ENCODE data around the gene DEK.
"Not testable (repeated sequence)": the region's sequence is repeated elsewhere in the genome, so short reads cannot be mapped to it uniquely, and the experiment has no call there.

The DEK gene, protein sequence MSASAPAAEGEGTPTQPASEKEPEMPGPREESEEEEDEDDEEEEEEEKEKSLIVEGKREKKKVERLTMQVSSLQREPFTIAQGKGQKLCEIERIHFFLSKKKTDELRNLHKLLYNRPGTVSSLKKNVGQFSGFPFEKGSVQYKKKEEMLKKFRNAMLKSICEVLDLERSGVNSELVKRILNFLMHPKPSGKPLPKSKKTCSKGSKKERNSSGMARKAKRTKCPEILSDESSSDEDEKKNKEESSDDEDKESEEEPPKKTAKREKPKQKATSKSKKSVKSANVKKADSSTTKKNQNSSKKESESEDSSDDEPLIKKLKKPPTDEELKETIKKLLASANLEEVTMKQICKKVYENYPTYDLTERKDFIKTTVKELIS

GRCh38 chr6:18264219-18264922, at the start of gene DEK:
TSS of gene DEK (minus strand) at chr6:18264530. CDS start at chr6:18263987, 543 bp downstream.
- DNase-seq, result peak; percentile 89

- no peak for DNase-seq
Observed at GRCh38 chr6:18312368-18312767, 48.0 kb upstream of the DEK start.

DNA sequence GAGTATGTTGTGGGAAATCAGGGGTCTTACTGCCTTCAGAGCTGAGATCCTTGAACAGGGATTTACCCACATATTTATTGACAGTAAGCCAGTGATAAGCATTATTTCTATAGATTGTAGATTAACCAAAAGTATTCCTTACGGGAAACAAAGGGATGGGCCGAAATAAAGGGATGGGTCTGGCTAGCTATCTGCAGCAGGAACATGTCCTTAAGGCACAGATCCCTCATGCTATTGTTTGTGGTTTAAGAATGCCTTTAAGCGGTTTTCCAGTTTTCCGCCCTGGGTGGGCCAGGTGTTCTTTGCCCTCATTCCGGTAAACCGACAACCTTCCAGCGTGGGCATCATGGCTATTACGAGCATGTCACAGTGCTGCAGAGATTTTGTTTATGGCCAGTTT, 45.7 kb upstream of the DEK start:
- not testable (repeated sequence) for DNase-seq

- DNase-seq, result no peak
Observed at GRCh38 chr6:18309046-18309445, 44.7 kb upstream of the DEK start.

DNA sequence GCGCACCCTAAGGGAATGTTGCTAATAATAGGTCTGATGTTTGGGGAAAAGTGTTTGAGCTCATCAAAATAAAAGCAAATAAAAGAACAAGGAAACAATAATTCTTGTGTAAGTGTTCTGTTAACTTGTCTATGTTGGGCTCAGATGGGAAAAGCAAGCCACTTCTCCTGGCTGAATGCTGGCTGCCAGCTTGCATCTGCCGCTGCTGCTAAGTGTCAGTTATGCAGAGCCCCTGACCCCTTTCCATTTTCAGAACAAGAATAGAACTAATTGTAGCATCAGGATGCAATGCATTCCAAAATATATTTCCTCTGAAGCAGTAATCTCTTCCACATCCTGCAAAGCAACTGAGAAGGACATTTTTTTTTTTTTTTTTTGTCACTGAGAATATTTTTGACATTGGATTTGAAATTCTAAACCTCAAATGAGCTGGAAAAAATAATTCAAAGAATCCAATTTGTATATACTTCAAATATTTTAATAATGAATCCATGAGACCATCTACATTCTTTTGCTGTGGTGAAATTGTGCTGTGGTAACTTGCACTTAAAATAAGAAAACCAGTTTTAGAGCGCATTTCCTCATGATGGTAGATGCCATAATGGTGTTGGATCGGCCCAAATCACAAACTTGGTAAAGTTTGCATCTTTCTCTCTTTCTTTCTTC, 43.9 kb upstream of the DEK start:
- DNase-seq, result no peak

GRCh38 chr6:18306977-18307376, 42.6 kb upstream of the DEK start:
- no peak for DNase-seq

GRCh38 chr6:18302561-18303439, 38.5 kb upstream of the DEK start:
- DNase-seq, result no peak

GRCh38 chr6:18293076-18293904, 29.0 kb upstream of the DEK start:
- no peak for DNase-seq

GRCh38 chr6:18289283-18289682, 25.0 kb upstream of the DEK start:
- no peak for DNase-seq

- no peak for DNase-seq
Observed at GRCh38 chr6:18284261-18284660, 19.9 kb upstream of the DEK start.

GRCh38 chr6:18281564-18281963, 17.2 kb upstream of the DEK start:
- DNase-seq, result no peak

DNA sequence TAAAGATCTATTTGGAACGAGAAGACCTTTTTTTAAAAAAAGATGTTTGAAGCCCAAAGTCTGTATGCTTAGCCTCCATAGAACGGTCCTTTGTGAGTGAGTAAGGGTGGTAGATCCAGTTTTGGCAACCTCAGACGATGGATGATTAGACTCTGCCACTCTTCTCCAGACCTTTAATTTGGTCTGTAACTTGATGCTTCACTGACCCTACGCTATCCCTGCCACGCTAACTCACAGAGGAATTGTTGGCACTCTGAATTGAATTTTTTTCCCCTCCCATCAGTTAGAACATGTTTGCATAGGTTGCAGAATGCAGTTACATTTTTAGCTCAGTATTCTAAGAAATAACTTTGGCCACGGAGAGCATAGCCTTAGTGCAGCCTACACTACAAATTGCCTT, 15.8 kb upstream of the DEK start:
- DNase-seq, result no peak

DNA sequence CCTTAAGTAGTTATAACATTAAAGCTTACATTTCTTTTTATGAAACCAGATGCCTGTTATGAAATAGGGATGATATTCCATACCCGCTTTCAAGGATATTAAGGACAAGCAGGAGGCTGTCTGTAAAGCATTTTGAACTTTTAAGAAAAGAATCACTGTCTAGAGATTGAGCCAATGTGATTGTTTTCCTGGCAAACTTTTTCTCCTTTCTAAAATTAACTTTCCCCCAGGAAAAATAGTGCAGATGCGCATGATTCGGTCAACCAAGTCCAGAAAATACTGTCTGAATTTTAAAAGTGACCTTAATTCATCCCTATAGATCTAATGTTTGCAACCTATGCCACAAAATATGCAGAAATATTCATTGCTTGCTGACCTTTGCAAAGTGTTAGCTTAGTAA, 15.1 kb upstream of the DEK start:
- no peak for DNase-seq

DNA sequence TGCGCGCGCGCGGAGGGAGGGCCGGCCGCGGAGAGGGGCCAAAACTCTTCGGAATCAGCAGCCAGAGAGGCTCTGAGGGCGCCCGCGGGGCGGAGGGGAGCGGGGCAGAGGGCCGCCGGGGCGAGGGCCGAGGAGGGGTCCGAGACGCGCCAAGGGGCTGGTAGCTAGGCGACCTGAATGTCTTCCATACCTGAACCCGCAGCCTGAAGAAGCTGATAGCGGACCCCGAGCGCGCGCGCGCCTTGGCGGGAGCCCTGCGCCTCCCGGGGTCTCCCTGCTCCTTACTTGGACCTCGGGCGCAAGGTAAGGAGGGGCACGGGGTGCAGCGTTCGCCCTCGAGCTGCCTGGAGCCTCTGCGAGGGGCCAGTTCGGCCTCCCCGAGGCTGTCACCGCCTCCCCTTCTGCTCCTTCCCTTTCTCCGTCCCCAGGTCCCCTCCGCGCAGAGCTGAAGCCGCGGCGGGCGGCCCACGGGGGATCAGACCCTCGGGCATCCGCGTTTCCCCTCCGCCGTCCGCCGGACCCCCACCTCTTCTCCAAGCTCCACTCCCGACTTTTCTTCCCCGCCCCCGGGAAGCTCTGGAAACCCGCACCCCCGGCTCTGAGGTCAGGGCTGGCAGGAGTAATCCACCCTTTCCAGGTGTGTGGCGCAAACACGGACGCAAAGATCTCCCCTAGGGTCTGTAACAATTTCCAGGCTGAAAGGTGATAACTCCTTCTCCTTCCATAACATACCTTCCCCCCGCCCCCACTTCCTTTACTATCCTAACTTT, 13.1 kb upstream of the DEK start:
- peak; percentile 9 for DNase-seq

GRCh38 chr6:18276610-18277236, 12.4 kb upstream of the DEK start:
- DNase-seq, result no peak

DNA sequence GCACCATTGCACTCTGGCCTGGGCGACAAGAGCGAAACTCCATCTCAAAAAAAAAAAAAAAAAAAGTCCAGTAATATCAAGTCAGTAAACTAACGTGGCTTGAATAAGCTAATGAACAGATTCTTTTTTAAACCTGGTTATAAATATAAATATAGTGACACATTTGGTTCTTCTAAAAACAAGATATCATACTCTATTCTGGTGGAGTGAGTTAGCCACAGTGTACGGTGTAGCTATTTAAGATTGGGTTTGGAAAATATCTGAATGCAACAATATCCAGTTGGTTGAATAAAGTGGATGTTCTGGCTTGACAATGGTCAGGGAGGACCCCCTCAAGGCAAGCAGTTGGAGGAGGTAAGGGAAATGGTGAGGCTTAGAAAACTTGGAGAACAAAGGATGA, 5.9 kb upstream of the DEK start:
- no peak for DNase-seq

GRCh38 chr6:18269717-18270116, 5.4 kb upstream of the DEK start:
- DNase-seq, result no peak

DNA sequence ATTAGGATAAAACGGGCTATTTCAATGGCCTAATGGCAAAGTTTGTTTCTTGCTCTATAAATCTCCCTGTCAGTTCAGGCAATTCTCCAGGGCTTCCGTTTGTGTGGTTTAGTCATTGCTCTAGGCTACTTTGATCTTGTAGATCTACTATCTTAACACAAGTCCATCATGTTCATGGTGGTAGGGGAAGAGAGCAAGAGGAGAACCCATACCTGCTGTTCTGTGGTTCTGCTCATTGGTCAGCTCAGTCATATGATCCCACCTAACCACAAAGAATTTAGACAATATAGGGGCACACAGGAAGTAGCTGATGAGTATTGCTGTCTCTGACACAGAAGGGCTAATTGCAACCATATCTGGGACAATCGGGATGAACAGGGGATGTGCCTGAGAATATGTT, 4.9 kb upstream of the DEK start:
- DNase-seq, result no peak

DNA sequence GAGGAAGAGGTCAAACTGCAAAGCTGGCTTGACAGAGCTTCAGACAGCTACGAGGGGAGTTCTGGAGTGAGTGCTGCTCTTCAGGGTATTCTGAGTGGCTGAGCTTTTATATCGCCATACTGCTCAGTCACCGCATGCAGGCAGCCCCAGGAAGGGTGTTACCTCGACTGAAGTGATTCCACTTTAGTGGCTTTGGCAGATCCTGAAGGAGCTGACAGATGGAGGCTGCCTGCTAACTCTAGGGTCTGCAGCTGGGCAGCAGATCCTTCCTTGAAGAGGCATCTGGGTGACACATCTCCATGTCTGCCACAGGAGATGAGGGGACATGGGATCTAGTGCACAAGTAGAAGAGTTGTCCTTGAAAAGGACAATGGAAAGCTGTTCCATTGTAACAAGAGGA, 3.7 kb upstream of the DEK start:
- DNase-seq, result no peak

GRCh38 chr6:18266523-18266912, 2.2 kb upstream of the DEK start:
- DNase-seq, result no peak

Measured in stimulated activated CD4-positive, alpha-beta T cell treated with anti-CD3 and anti-CD28 coated beads, Interleukin-15, amount 100 ng/mL, for 24 hours (primary cell).